Tibial nerve (tissue), 4 donors: ENCODE results near the gene ZNF566.

Experiments
- EP300 ChIP-seq, 2 donors: sonication (generic); formaldehyde crosslinking; IDR thresholded peaks; one replicate each; pipeline ENCODE4 v1.6.1; 2017; ENCODE audit warnings: antibody characterized with exemption in 2 of 2, mild to moderate bottlenecking in 1 of 2
- POLR2A ChIP-seq, 2 donors: fragments of 450-650 bp; IDR thresholded peaks; one replicate each; pipeline ENCODE4 v1.6.1; 2017; ENCODE audit warnings: antibody characterized with exemption in 2 of 2, mild to moderate bottlenecking in 2 of 2, moderate library complexity in 2 of 2
- TF ChIP-seq, protein P1 (sequence below), 5 experiments: fragments of 200-600 bp in 3 of 5; fragments of 450-650 bp in 2 of 5; sonication (generic) in 3 of 5; IDR thresholded peaks; one replicate each; pipeline ENCODE4 v1.5.1; 2016 to 2019; ENCODE audit warnings: antibody characterized with exemption in 5 of 5, mild to moderate bottlenecking in 3 of 5, moderate library complexity in 2 of 5

DNA sequence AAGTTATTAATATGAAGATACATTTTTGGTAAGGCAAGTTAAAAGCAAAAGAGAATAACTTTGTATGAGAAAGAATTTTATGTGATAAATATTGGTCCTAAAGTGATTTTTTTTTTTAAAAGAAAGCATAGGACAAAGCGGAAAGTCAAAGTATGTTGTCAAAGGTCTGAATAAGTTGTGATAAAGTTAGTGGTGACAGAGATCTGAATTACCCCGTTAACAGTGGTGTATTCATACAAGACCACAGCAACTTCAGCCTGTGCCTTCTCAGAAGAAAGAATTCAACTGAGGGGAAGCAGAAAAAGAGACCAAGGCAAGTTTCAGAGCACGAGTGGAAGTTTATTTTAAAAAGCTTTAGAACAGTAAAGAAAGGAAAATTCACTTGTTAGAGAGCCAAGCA is 19.0 kb upstream of the ZNF566 start:
- TF ChIP-seq EP300 (IDR thresholded peaks at IDR 0.05), result no peak
- TF ChIP-seq, protein P1, sequence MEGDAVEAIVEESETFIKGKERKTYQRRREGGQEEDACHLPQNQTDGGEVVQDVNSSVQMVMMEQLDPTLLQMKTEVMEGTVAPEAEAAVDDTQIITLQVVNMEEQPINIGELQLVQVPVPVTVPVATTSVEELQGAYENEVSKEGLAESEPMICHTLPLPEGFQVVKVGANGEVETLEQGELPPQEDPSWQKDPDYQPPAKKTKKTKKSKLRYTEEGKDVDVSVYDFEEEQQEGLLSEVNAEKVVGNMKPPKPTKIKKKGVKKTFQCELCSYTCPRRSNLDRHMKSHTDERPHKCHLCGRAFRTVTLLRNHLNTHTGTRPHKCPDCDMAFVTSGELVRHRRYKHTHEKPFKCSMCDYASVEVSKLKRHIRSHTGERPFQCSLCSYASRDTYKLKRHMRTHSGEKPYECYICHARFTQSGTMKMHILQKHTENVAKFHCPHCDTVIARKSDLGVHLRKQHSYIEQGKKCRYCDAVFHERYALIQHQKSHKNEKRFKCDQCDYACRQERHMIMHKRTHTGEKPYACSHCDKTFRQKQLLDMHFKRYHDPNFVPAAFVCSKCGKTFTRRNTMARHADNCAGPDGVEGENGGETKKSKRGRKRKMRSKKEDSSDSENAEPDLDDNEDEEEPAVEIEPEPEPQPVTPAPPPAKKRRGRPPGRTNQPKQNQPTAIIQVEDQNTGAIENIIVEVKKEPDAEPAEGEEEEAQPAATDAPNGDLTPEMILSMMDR (IDR thresholded peaks at IDR 0.05), result no peak
- no peak for TF ChIP-seq POLR2A (IDR thresholded peaks at IDR 0.05)
